Spinal cord (tissue), 10 donors: ENCODE data around the gene HIPK2. TPM values are rescaled to one million over a fixed set of nuclear protein-coding genes. Genes with fewer than 3 reads are reported as not detected.

Experiments
- DNase-seq, 6 donors: peaks; one replicate each; pipeline versions ENCODE4 v3.0.0 to v3.0.0-alpha.2; 2013 to 2015; ENCODE audit warnings: low spot score in 6 of 6, low read depth in 4 of 6
- H3K27ac ChIP-seq: one replicate; pipeline ENCODE4 v1.5.1; 2013; ENCODE audit warnings: low read depth, low read length, control low read depth
- H3K27me3 ChIP-seq: one replicate; pipeline ENCODE4 v1.6.1; 2013; ENCODE audit warnings: low read length; ENCODE audit not compliant: control insufficient read depth, insufficient read depth
- H3K36me3 ChIP-seq: one replicate; pipeline ENCODE4 v1.6.1; 2013; ENCODE audit warnings: low read length; ENCODE audit not compliant: control insufficient read depth, insufficient read depth
- H3K4me1 ChIP-seq: one replicate; pipeline ENCODE4 v1.6.1; 2013; ENCODE audit warnings: low read length; ENCODE audit not compliant: control insufficient read depth, insufficient read depth
- H3K4me3 ChIP-seq: one replicate; pipeline ENCODE4 v1.5.1; 2013; ENCODE audit warnings: low read depth, low read length, control low read depth
- H3K9me3 ChIP-seq: one replicate; pipeline ENCODE4 v1.6.1; 2013; ENCODE audit warnings: low read length; ENCODE audit not compliant: control insufficient read depth, insufficient read depth
- WGBS: methylation state at CpG from one replicate; pipeline ENCODE4 v1.1.5; 2013; ENCODE audit warnings: missing lambda C conversion rate; ENCODE audit not compliant: insufficient coverage; 5-methylcytosine and 5-hydroxymethylcytosine counted together
- polyA plus RNA-seq, 2 donors: library from polyadenylated mRNA; unstranded; fragments of 120-200 nt; gene quantifications; one replicate each; pipeline ENCODE4 v1.2.1, GENCODE V29; 2013; ENCODE audit not compliant: insufficient read length in 2 of 2
- total RNA-seq, 2 donors: library from RNA; depleted of rRNA in 1 of 2; stranded (reverse); fragments of 120-200 nt in 1 of 2; fragments of >200 nt in 1 of 2; gene quantifications; one replicate each; pipeline versions ENCODE4 v1.2.3 to v1.2.4, GENCODE V29; 2013 to 2014
- donor health status: healthy.

Gene HIPK2
- total and polyA plus RNA-seq, 4 donors = 52.6 to 142 (median 68.6) TPM

GRCh38 chr7:139525239-139525638, 252.6 kb downstream of the HIPK2 start:
- Histone ChIP-seq H3K4me1 (peaks cover 19% of the 10 kb centered on the region), H3K27ac (no peak overlapping the region), H3K4me3 (no peak overlapping the region), H3K9me3 (no peaks in the 10 kb centered on the region), H3K36me3 (no peaks in the 10 kb centered on the region), H3K27me3 (peaks cover 22% of the 10 kb centered on the region)
- WGBS = 92% methylated on average over 10 of the region's 10 CpGs
- DNase-seq = no peak

GRCh38 chr7:139523968-139524815, 253.6 kb downstream of the HIPK2 start:
- Histone ChIP-seq H3K27me3 (peaks cover 22% of the 10 kb centered on the region), H3K27ac (no peak overlapping the region), H3K9me3 (no peaks in the 10 kb centered on the region), H3K4me1 (peaks cover 19% of the 10 kb centered on the region), H3K36me3 (no peaks in the 10 kb centered on the region), H3K4me3 (no peak overlapping the region)
- 8% methylated on average over 51 of the region's 70 CpGs for WGBS
- DNase-seq = peak in 1 of 6 donors; percentile 20

- Histone ChIP-seq H3K4me3 (peak within 1 kb of the TSS; percentile 24), H3K27ac (no peak within 1 kb of the TSS), H3K27me3 (peaks cover 22% of the 10 kb centered on the region), H3K36me3 (no peaks in the 10 kb centered on the region), H3K4me1 (peaks cover 19% of the 10 kb centered on the region), H3K9me3 (no peaks in the 10 kb centered on the region)
- DNase-seq = peak in 2 of 6 donors; percentile 55 to 80
- WGBS = under 1% methylated on average over 73 of the region's 75 CpGs
Measured at GRCh38 chr7:139523199-139523941, 254.4 kb downstream of the HIPK2 start, which contains the start of gene CLEC2L. Gene CLEC2L, plus strand, starts transcription at chr7:139523685. Its CDS starts 243 bp downstream, at chr7:139523928.

GRCh38 chr7:139522830-139523198, 255.0 kb downstream of the HIPK2 start:
- no peak for DNase-seq
- Histone ChIP-seq H3K4me3 (peak overlapping the region; percentile 24), H3K9me3 (no peaks in the 10 kb centered on the region), H3K27ac (no peak overlapping the region), H3K27me3 (peaks cover 22% of the 10 kb centered on the region), H3K36me3 (no peaks in the 10 kb centered on the region), H3K4me1 (peaks cover 19% of the 10 kb centered on the region)
- WGBS = 23% methylated on average over 9 of the region's 11 CpGs

GRCh38 chr7:139521439-139521838, 256.4 kb downstream of the HIPK2 start:
- no CpG with 5 or more reads among the region's 1 CpG for WGBS

GRCh38 chr7:139515266-139515665, 262.5 kb downstream of the HIPK2 start:
- no peaks in the 10 kb centered on the region for H3K36me3 ChIP-seq
- no peak overlapping the region for H3K27ac ChIP-seq
- no peaks in the 10 kb centered on the region for H3K9me3 ChIP-seq
- no peak for DNase-seq
- WGBS = 69% methylated on average over 5 of the region's 8 CpGs
- H3K4me1 ChIP-seq = no peaks in the 10 kb centered on the region
- H3K4me3 ChIP-seq = no peak overlapping the region
- no peaks in the 10 kb centered on the region for H3K27me3 ChIP-seq

More at GRCh38 chr7:139521439-139521838, 256.4 kb downstream of the HIPK2 start:
- H3K4me1 ChIP-seq = peaks cover 19% of the 10 kb centered on the region
- no peak for DNase-seq
- H3K4me3 ChIP-seq = no peak overlapping the region
- peaks cover 22% of the 10 kb centered on the region for H3K27me3 ChIP-seq
- H3K9me3 ChIP-seq = no peaks in the 10 kb centered on the region
- no peaks in the 10 kb centered on the region for H3K36me3 ChIP-seq
- no peak overlapping the region for H3K27ac ChIP-seq

Other genes starting within 250 kb of the HIPK2 start
- 10 to 100 TPM; 10.7 to 11.9 TPM for gene TBXAS1, start 51.3 kb upstream of the HIPK2 start, total RNA-seq
- gene TBXAS1, start 51.3 kb upstream of the HIPK2 start, polyA plus RNA-seq = 10 to 100 TPM in 1 of 2 donors, 1 to 10 TPM in 1; 8.1 to 10.0 TPM